ENCODE results near the gene ZNF134. TPM values are rescaled to one million over a fixed set of nuclear protein-coding genes. Genes with fewer than 3 reads are reported as not detected.

Gene ZNF134
- polyA plus RNA-seq, 3 donors = 25.4 to 29.1 (median 26.7) TPM

DNA sequence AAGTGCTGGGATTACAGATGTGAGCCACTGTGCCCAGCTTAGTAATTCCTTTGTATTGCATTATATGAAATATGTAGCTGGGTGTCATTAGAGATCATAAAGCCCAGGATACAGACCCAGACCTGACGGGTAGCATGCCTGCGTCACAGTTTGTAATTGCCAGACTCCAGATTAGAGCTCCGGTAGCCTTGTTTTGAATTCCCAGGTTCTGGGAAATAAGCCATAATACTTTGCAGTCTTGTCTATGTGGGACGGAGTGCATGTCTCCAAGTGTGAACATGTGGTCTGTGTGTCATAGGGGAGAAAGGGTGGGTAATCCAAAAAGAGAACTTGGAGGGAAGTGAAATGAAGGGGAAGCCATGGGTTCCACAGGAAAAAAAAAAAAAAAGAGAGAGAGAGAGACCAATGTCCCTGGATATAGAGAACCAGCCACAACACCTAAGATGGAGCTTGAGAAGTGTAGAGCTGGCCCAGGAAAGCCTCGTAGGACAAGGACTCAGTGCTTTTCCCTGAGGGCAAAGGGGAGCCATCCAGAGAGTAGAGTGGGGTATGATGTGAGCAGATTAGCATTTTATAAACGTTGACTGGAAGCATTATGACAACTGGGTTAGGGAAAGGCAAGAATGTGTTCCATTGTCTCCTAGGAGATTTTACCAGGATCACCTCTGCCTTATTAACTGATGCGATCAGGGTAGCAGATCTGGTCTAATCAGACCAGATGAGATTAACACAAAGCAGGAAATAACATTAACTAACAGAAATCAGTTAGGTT, 57.3 kb downstream of the ZNF134 start:
- no peak for DNase-seq (ENCODE audit: extremely low read depth in 1 of 11, low read depth in 9 of 11, low spot score in 4 of 11)

DNA sequence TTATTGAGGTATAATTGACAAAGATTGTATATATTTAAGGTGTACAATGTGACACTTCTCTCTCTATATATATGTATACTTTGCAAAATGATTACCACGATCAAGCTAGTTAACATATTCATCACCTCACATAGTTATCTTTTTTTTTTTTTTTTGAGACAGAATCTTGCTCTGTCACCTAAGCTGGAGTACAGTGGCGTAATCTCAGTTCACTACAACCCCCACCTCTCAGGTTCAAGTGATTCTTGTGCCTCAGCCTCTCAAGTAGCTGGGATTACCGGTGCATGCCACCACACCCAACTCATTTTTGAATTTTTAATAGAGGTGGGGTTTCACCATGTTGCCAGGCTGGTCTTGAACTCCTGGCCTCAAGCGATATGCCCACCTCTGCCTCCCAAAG, 58.4 kb downstream of the ZNF134 start:
- no peak for DNase-seq (ENCODE audit: extremely low read depth in 1 of 11, low read depth in 9 of 11, low spot score in 4 of 11)

Other genes starting within 250 kb of the ZNF134 start
- gene ZNF548, start 224.4 kb upstream of the ZNF134 start, polyA plus RNA-seq (ENCODE audit: insufficient read length in 3 of 3) = 10 to 100 TPM; 18.5 to 35.6 (median 20.5) TPM
- gene ZNF17, start 203.1 kb upstream of the ZNF134 start, polyA plus RNA-seq (ENCODE audit: insufficient read length in 3 of 3) = 10 to 100 TPM; 11.6 to 12.6 (median 11.9) TPM
- gene ZNF749, start 178.9 kb upstream of the ZNF134 start, polyA plus RNA-seq (ENCODE audit: insufficient read length in 3 of 3) = 10 to 100 TPM in 2 of 3 donors, 1 to 10 TPM in 1; 9.6 to 18.0 (median 10.5) TPM
- gene VN1R1, start 157.1 kb upstream of the ZNF134 start, polyA plus RNA-seq (ENCODE audit: insufficient read length in 3 of 3) = 1 to 10 TPM; 2.5 to 4.7 (median 3.1) TPM
- 10 to 100 TPM; 21.3 to 23.6 (median 22.8) TPM for gene ZNF772, start 136.7 kb upstream of the ZNF134 start, polyA plus RNA-seq (ENCODE audit: insufficient read length in 3 of 3)
- 10 to 100 TPM; 20.3 to 22.7 (median 20.8) TPM for gene ZNF419, start 126.5 kb upstream of the ZNF134 start, polyA plus RNA-seq (ENCODE audit: insufficient read length in 3 of 3)
- 10 to 100 TPM; 12.0 to 16.8 (median 15.4) TPM for gene ZNF773, start 114.3 kb upstream of the ZNF134 start, polyA plus RNA-seq (ENCODE audit: insufficient read length in 3 of 3)
- 10 to 100 TPM; 12.5 to 16.4 (median 15.8) TPM for gene ZNF549, start 86.9 kb upstream of the ZNF134 start, polyA plus RNA-seq (ENCODE audit: insufficient read length in 3 of 3)
- 10 to 100 TPM; 18.5 to 21.8 (median 20.6) TPM for gene ZNF550, start 54.4 kb upstream of the ZNF134 start, polyA plus RNA-seq (ENCODE audit: insufficient read length in 3 of 3)
- 10 to 100 TPM in 1 of 3 donors, 1 to 10 TPM in 2; 7.7 to 10.8 (median 9.1) TPM for gene ZNF416, start 35.3 kb upstream of the ZNF134 start, polyA plus RNA-seq (ENCODE audit: insufficient read length in 3 of 3)
- gene ZIK1, start 30.1 kb upstream of the ZNF134 start, polyA plus RNA-seq (ENCODE audit: insufficient read length in 3 of 3) = 10 to 100 TPM; 19.3 to 23.8 (median 20.8) TPM
- 1 to 10 TPM; 4.9 to 6.3 (median 4.9) TPM for gene ZNF530, start 14.4 kb upstream of the ZNF134 start, polyA plus RNA-seq (ENCODE audit: insufficient read length in 3 of 3)
- 10 to 100 TPM; 31.6 to 42.6 (median 35.0) TPM for gene ZNF211, start 18.9 kb downstream of the ZNF134 start, polyA plus RNA-seq (ENCODE audit: insufficient read length in 3 of 3)
- gene ZSCAN4, start 54.7 kb downstream of the ZNF134 start, polyA plus RNA-seq (ENCODE audit: insufficient read length in 3 of 3) = under 1 TPM in 2 of 3 donors, not detected in 1; 0.06 to 0.08 TPM
- gene ZNF551, start 67.7 kb downstream of the ZNF134 start, polyA plus RNA-seq (ENCODE audit: insufficient read length in 3 of 3) = 10 to 100 TPM; 14.2 to 17.3 (median 16.4) TPM
- 10 to 100 TPM; 26.3 to 36.1 (median 27.7) TPM for gene ZNF154, start 95.0 kb downstream of the ZNF134 start, polyA plus RNA-seq (ENCODE audit: insufficient read length in 3 of 3)
- gene ZNF671, start 113.4 kb downstream of the ZNF134 start, polyA plus RNA-seq (ENCODE audit: insufficient read length in 3 of 3) = 10 to 100 TPM; 17.7 to 20.6 (median 20.0) TPM
- 10 to 100 TPM; 34.6 to 45.6 (median 37.8) TPM for gene ZNF776, start 132.6 kb downstream of the ZNF134 start, polyA plus RNA-seq (ENCODE audit: insufficient read length in 3 of 3)
- 10 to 100 TPM; 21.2 to 29.9 (median 23.7) TPM for gene ZNF586, start 155.4 kb downstream of the ZNF134 start, polyA plus RNA-seq (ENCODE audit: insufficient read length in 3 of 3)
- 10 to 100 TPM; 14.2 to 26.2 (median 19.2) TPM for gene ZNF552, start 200.7 kb downstream of the ZNF134 start, polyA plus RNA-seq (ENCODE audit: insufficient read length in 3 of 3)
- gene ZNF587B, start 216.1 kb downstream of the ZNF134 start, polyA plus RNA-seq (ENCODE audit: insufficient read length in 3 of 3) = 10 to 100 TPM; 14.2 to 18.6 (median 17.5) TPM
- 10 to 100 TPM; 24.8 to 49.0 (median 27.3) TPM for gene ZNF587, start 235.6 kb downstream of the ZNF134 start, polyA plus RNA-seq (ENCODE audit: insufficient read length in 3 of 3)